Inflammatory macrophage (primary cell): ENCODE data around the gene SYPL1.
"Not testable (repeated sequence)": the region's sequence is repeated elsewhere in the genome, so short reads cannot be mapped to it uniquely, and the experiment has no call there.

Experiments
- DNase-seq, 2 donors: peaks; one replicate each; pipeline ENCODE4 v3.0.0-alpha.2; 2020 to 2022
- total RNA-seq, 18 experiments: gene quantifications; one replicate each; lab custom pipeline; 2026; ENCODE audit warnings: mixed read lengths in 6 of 18, inconsistent platforms in 2 of 18; lab: John Stamatoyannopoulos, UW

SYPL1 gene
- total RNA-seq: 16.9 to 63.2 (median 37.2) reads per million in 18 experiments

DNA sequence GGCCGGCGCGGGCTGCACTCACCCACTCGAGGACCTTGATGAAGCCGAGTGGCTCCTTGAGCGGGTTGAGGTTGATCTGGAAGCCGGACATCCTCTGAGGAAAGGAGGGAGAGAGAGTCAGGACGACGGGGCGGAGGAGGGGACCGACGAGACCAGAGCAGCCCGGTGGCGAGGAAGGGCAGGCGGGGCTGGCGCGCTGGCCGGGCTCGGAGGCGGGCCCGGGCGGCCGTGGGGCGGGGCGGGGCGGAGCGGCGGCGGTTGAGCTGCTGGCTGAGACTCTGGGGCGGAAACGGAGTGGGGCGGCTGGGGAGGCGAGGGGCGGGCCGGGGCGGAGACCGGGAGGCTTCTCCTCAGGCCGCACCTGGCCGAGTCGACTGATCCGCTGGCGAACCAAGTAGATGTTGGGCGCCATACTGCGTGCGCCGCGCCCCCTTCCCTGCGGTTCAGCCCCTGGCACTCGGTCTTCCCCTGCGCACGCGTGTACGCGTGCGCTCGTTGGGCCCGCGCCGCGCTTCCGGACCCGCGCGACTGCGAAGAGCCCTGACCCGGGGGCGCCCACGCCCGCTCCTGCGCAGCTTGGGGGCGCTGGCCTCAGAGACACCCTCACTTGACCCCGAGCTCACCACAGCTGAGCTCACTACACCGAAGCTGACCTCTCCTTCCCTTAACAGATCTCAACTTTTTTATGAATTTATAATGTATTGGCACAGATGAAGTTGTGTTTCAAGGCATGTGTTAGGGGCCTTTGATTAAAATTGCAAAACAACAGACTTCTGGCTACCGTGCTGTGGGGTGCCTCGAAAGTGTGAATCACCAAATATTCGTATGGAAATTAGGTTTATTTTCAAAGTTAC, at the start of gene SYPL1:
TSS of gene SYPL1 (minus strand) at position 195 of the 854 bp plus-strand sequence. CDS start at position 91, 104 bp downstream.
- peak; percentile 86 to 93 for DNase-seq

DNA sequence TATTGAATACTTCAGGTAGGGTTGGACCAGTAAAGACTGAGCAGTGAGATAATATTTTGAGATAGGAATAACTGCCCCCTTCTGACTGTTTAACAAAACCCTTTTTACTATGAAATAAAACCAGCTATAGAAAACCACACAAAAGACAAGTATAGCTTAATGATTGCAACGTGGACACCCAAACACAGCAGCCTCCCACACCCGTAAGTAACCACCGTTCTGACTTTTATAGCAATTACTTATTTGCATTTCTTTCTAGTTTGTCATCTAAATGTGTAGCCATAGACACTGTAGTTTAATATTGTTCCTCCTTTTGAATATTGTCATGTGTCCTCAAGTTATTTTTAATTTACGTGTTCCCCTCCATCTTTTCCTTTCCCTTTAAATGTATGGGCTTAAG, 42.9 kb upstream of the SYPL1 start:
- no peak for DNase-seq

DNA sequence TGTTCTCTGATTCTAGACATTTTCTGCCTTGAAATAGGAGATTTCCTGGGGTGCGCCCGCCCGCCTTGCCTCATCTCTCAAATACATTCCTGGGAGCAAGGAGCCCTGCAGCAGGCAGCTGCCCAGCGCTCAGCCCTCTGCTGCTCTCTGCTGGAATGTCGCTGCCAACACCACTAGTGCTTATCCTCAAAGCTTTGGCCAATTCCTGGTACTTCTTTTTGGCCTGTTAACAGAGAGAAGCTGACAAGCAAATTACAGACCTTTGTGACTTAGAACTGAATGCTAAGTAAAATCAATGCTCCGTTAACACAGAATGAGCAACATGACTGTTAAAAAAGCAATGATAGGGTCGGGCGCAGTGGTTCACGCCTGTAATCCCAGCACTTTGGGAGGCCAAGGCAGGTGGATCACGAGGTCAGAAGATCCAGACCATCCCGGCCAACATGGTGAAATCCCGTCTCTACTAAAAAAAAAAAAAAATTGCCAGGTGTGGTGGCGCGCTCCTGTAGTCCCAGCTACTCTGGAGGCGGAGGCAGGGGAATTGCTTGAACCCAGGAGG, 41.9 kb upstream of the SYPL1 start:
- DNase-seq: peak; percentile 69 to 80

DNA sequence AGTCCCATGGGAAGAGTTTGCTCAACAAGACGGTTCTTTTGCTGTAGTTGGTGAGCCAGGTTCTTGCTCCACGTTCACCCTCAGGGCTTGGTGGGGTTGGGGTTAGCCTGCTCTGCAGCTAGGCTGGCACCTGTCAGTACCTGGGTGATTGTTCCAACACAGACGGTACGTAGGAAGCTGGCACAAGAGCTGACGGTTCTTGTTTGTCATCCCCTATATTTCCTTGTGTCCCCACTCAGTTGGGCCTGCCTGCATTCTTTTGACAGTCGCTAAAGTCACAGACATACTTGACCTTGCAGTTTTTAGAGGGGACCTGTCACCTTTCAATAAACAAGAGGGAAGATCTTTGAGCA, 40.2 kb upstream of the SYPL1 start:
- DNase-seq: no peak

DNA sequence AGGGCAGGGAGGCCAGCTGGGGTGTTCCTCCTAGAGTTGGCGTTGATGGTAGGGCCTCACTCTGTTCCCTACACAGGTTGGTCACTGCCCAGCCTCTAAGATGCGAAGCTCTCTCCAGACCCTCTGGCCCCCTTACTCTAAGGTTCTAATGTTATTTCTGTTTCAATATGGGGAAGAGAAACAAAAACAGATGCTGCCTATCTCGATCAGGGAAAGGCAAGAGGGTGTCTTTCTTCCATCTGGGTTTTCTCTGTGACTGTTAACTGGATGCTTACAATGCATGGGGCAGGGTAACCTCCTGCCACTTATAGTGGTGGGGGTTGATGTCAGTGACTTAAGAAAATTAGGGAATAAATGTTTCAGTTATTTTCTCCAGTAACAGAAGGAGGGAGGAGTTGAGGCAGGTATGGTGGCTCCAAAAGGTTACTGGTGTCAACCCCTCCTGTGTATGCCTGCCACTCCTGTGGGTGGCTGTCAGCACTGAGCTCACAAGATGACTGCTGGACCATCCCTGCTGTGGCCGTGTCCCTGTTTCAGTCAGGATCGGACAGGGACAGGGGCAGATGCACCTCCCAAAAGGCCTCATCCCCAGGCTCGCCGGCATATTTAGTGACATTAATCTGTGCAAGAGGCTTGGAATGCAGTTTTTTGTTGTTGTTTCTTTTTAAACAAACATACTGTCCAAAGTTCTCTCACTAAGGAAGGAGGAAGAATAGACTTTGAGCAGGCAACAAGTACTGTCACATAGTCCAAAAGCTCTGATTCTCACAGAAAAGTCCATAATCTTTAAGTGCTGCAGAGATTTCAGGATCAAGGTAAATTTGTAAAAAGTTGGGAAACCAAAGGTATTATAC, 39.6 kb upstream of the SYPL1 start:
- no peak for DNase-seq

DNA sequence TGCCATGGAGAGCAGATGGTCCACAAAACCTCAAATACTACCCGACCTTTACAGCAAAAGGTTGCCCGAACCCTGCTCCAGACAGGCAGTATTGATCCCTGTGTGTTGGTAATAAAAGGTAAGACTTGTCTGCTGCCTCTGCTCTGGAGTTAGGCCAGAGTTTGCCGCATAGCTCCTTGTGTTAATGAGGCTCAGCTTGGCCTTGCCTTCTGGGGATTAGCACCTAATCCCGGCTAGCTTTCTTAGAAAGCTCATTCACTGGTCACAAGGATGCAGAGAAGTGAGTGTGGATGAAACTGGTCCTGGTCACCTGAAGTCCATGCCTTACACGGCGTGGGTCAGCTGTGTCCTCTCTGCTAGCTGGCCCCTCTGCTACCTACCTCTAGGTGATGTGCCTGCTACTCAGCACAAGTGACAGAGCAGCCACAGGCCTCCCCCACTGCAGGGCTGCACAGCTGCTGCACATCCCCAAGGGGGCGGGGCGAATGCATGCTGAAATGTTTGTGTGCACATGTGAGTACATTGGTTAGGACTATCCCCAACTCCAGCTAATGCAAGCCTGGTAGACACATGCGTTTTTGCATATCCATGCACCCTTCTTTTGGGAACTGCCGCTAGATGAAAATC, 31.7 kb upstream of the SYPL1 start:
- DNase-seq: no peak

DNA sequence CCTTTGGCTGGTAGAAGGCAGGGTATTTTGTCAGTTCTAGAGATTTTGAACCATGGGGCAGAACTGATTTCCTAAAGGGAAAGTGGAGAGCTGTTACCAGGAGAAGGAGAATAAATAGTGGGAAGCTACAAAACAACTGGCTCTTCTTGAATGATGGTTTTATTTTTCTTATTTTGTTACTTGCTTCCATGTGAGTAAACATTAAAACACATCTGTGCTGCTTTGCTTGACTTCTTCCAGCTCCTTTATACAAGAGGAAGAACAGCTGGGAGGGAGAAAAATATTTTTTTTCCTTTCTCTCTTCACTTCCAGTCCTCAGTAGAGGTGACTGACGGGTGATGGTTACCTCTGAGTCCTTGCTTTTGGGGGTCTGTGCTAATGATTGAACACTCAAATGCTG, 30.0 kb upstream of the SYPL1 start:
- no peak for DNase-seq

DNA sequence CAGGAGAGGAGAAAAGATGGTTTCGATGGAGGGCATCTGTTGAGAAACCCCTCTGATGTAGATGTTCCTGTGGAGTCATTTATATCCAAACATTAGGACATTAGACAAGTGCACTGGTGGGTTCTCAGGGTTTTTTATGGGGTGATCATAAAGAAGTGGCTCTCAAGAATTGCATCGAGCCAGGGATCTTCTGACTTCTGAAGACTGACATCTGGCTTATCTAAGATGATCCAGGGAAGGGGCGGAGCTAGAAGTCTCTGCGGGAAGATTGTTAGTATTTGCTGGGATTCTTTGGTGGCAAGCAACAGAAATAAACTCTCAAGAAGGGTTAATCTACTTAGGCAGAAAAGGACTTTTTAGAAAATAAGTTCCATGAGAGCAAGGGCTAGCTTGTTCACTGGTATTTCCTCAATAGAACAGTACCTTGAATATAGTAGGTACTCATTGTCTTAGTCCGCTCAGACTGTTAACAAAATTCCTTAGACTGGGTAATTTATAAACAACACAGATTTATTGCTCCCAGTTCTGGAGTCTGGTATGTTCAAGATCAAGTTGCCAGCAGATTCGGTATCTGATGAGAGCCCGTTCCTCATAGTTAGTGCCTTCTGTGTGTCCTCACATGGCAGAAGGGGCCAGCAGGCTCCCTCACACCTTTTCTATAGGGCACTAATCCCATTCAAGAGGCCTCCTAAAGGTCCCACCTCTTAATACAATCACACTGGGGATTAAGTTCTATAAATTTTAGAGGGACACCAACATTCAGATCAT, 28.5 kb upstream of the SYPL1 start:
- no peak for DNase-seq

DNA sequence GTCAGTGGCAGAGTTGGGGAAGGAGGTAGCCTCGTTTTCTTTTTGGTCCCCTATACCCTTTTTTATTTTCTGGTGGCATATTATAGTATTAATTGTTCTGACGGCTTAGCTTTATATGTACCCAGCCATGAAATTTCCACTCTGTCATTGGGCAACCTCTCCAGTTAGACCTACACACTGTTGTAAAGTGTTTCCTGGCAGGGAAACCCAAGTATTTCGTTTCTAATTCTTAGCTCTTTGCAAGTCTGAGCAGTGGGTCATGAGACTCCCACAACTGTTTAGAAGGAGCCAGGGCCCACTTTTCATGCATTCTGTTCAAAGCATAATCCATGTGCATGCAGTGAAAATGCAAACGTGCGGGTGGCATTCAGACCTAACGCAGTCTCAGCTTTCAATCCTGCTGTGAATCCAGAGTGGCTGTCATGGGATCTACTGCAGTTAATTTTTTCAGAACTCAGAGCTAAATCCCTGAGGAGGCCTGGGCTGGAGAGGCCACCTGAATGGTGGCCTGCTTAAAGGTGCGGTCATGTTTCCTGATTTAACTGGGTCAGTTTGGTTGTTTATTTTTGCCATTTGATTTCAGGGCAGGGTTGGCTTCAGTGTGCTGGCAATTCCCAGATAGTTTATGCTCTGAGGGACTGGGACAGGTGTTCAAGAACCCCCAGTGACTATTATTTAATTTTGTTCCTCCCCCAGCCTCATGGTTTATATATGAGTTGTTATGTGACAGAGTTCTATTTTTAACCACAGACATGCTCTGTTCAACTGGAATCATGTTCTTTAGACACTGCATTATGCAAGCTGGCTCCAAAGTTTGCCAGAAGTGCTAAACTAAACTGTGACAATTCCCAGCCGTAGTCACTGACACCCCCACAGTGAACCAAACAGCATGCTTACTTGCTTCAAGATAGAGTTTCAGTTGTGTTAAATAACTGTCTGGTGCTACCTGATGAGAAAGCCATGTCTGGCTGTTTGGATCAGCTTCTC, 27.4 kb upstream of the SYPL1 start:
- no peak for DNase-seq

DNA sequence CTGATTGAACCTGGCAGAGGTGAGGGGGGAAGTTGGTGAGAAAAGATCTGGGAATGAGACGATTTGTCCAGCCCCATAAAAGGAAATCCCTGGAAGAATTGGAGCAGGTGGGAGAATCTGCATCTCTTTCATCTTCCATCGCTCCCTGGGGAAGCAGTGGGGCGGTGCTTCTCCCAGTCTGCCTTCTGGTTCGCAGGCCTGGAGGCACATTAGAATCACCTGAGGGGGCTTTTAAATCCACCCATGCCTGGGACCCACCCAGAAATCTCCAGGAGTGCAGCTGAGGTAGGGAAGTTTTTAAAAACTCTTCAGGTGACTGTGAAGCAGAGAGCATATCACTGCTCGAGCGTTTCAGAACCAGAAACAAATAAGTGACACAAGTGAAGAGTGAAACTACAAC, 26.7 kb upstream of the SYPL1 start:
- no peak for DNase-seq

DNA sequence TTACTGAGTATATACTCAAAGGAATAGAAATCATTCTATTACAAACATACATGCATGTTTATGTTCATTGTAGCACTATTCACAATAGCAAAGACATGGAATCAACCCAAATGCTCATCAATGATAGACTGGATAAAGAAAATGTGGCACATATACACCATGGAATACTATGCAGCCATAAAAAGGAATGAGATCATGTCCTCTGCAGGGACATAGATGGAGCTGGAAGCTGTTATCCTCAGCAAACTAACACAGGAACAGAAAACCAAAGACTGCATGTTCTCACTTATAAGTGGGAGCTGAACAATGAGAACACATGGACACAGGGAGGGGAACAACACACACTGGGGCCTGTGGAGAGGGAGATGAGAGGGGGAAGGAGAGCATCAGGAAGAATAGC, 26.1 kb upstream of the SYPL1 start:
- not testable (repeated sequence) for DNase-seq

DNA sequence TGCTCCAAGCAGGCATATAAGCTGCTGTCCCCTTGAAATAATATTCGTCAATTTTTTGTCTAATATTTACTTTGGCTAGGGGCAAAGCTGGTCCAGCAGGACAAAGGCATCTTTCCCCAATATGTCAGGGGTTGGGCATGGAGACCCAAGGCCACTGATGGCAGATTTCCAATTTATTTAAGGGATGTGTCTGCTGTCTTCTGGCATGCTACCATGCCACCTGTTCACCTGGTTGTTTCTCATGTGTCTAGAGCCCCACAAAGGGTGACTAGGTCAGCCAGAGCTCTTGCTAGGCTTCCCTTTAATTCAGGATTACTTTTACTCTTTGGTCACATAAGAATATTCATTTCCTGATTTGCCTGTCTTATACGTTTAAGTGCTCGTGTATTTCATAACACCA, 22.1 kb upstream of the SYPL1 start:
- DNase-seq: no peak

DNA sequence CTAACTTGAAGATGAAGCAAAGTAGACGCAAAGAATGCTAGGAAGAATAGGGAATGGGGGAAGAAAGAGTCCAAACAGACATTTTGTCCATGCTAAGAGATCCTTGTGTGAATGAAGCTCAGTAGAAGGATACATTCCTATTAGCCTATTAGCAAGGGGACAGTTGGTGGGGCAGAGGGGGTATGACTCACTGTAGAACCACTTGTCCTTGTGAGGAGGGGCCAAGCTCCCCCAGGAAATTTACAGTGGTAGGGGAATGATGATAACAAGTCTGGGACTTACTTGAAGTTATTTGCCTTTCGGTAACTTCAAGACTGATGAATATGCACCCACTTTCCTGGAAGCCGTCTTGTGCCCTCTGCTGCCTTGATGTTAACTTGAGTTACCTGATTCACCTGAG, 17.2 kb upstream of the SYPL1 start:
- no peak for DNase-seq

DNA sequence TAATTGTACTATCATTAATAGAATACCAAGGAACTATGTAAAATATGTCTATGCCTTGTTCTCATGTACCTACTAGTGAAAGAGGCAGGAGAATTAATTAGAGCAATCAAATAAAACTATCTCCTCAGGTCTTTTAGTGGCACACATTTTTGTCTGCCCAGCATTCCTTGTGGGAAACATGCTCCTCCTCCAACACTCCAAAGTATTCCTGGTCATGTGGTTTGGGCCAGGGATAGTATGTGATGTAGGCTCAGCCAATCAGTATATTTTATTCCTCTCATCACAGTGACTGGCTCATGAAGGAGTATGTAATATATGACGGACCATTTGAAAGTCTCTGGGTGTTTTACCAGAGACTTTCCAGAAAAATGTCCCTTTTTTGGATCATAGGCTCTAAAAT, 16.7 kb upstream of the SYPL1 start:
- no peak for DNase-seq

DNA sequence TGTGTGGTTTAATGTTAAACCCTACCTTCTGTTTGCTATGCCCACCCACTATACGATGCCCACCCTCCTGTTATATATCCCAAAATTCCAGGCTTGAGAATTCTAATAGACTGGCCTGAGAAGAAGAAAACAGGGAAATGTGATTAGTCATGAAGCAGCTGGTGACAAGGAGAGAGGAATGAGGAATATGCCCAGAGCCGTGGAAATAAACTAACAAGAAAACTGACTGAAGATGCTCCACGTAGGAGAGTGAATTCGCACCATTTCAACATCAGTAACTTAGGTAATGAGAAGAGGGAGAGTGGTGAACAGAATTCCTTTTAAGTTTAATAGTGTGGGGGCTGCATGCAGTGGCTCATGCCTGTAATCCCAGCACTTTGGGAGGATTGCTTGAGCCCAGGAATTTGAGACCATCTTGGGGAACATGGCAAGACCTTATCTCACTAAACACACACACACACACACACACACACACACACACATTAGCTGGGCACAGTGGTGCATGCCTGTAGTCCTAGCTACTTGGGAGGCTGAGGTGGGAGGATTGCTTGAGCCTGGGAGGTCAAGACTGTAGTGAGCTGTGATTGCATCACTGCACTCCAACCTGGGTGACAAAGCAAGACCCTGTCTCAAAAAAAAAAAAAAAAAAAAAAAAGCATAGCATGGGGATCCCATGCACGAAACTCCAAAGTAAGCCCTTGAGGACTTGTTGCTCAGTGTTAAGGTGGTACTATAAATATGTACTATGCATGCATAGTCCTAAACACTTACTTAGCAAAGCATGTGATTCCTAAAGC, 16.1 kb upstream of the SYPL1 start:
- DNase-seq: no peak

DNA sequence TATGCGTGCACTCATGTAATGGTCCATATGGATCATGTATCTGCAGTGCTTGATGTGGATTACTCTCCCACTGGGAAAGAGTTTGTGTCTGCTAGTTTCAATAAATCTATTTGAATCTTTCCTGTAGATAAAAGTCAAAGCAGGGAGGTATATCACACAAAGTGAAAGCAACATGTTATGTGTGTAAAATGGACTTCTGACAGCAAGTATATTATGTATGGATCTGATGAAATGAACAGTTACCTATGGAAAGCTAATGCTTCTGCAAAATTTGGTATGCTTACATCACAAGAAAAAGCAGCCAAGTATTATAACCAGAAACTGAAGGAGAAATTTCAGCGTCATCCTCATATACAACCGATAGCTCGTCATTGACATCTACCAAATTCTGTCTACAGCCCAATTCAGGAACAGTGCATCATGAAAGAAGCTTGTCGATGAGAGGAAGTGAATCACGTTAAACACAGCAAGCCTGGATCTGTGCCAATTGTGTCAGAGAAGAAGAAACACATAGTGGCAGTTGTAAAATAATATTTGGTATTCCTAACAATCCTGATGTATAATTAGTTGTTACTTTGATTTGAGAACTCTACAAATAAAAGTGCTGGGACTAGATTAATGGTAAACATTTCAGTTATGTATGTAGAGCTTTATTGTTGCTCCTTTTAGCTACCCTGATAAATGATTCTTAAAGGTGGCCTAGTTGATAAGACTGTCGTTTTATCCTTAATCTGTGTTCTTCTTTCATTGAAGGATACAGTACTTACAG, 14.2 kb upstream of the SYPL1 start:
- peak; percentile 79 to 82 for DNase-seq

DNA sequence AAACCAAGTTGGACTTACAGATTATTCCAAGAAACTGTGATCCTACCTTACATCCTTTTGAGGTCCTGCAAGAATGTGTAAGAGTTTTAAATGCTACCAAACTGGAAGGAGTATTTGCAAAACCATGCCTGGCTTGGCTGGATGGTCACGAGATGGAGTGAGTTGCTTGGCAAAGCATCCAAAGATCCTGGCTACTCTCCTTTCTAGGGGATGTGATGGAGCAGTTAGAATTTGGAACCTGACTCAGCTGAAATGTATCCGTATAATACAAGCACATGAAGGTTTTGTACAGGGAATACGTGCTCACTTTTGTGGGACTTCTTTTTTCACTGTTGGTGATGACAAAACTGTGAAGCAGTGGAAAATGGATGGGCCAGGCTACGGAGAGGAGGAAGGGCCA, 13.3 kb upstream of the SYPL1 start:
- no peak for DNase-seq

DNA sequence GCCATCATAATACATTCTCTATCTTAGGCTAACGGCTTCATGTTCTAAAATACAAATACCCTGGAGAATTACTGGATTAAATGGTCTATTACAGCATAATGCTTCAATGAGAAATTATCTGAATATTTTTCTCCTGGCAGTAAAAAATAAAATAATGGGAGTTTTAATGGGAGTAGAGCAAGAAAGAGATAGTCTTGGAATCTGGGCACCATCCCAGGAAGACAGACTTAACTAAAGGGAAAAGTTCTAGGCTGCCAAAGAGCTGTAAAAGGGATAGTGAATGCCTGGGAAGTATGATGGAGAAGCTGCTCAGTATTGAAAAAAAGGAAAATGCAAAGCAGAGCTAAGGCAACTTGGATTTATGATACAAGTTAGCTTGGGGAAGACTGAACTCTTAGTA, 12.1 kb upstream of the SYPL1 start:
- DNase-seq: no peak

DNA sequence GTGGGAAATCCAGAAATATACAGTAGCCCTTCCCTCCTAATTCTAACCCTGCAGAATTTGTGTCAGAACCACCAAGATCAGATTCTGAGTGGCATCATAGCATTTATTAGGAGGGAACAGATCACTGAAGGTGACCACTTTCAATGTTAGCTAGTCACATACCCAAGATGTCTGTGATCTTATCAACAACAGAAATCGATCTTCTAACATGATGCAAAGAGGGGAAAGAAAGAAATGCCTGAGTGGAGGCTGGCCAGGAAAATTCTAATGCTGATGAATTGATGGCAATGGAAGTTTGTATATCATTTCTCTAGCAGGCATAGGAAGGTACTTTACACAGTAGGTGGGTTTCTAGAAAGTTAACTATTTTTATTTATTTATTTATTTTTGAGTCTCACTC, 10.6 kb upstream of the SYPL1 start:
- no peak for DNase-seq
